B cell (primary cell): ENCODE measurements around the gene AMZ2. TPM values are rescaled to one million over a fixed set of nuclear protein-coding genes. Genes with fewer than 3 reads are reported as not detected.

Experiments
- ATAC-seq: fragments of 200-7000 bp; cut with Tn5 transposase; one replicate; pipeline ENCODE4 v1.10.0; 2021; ENCODE audit warnings: low read depth, mild to moderate bottlenecking, moderate number of reproducible peaks, moderate library complexity
- CTCF ChIA-PET: fragments of 350-600 bp; sonication (Branson Sonifier 250); formaldehyde crosslinking; loops from one replicate; lab custom pipeline; 2021; ENCODE audit warnings: antibody characterized with exemption, inconsistent platforms; lab: Charles Lee
- POLR2A ChIA-PET: fragments of 350-600 bp; sonication (Branson Sonifier 250); formaldehyde crosslinking; loops from one replicate; lab custom pipeline; 2021; ENCODE audit warnings: antibody characterized with exemption; lab: Charles Lee
- DNase-seq: peaks from one replicate; pipeline ENCODE4 v3.0.0; 2013
- H2AFZ ChIP-seq: 2 replicates; pipeline ENCODE4 v1.6.1; 2012; ENCODE audit warnings: mild to moderate bottlenecking, low read depth, low read length; ENCODE audit not compliant: insufficient read depth, poor library complexity, severe bottlenecking
- H3K27ac ChIP-seq, 2 donors: 1 replicate in 1 of 2; 2 replicates in 1 of 2; pipeline ENCODE4 v1.5.1; 2012 to 2013; ENCODE audit warnings: low read length in 2 of 2, mild to moderate bottlenecking in 2 of 2, moderate library complexity in 1 of 2
- H3K27me3 ChIP-seq, 4 experiments: fragments of 200-600 bp in 1 of 4; sonication (generic) in 1 of 4; replicated peaks in 1 of 4; 1 replicate in 2 of 4; 2 replicates in 2 of 4; pipeline versions ENCODE4 v1.6.1 to v1.7.0; 2013 to 2016; ENCODE audit warnings: low read length in 3 of 4, mild to moderate bottlenecking in 2 of 4, mixed read lengths in 1 of 4, moderate library complexity in 1 of 4; ENCODE audit not compliant: insufficient read depth in 4 of 4, control insufficient read depth in 3 of 4; ENCODE audit errors: control extremely low read depth in 1 of 4
- H3K36me3 ChIP-seq, 2 experiments: replicated peaks in 1 of 2; 1 replicate in 1 of 2; 2 replicates in 1 of 2; pipeline versions ENCODE4 v1.6.1 to v1.7.1; 2013; ENCODE audit warnings: low read length in 1 of 2; ENCODE audit not compliant: insufficient read depth in 2 of 2, control insufficient read depth in 1 of 2; ENCODE audit errors: control extremely low read depth in 1 of 2, extremely low read depth in 1 of 2
- H3K4me1 ChIP-seq, 2 donors: fragments of 200-600 bp in 1 of 2; sonication (generic) in 1 of 2; 1 replicate in 1 of 2; 2 replicates in 1 of 2; pipeline versions ENCODE4 v1.5.1 to v1.6.1; 2013 to 2017; ENCODE audit warnings: low read length in 2 of 2; ENCODE audit not compliant: control insufficient read depth in 2 of 2, insufficient read depth in 2 of 2
- H3K4me2 ChIP-seq: replicated peaks from 2 replicates; pipeline ENCODE3; 2012; ENCODE audit warnings: mild to moderate bottlenecking, low read depth, low read length; ENCODE audit not compliant: poor library complexity, severe bottlenecking
- H3K4me3 ChIP-seq, 5 experiments: fragments of 200-600 bp in 1 of 5; sonication (generic) in 1 of 5; 1 replicate in 3 of 5; 2 replicates in 2 of 5; pipeline versions ENCODE4 v1.5.1 to v1.7.0; 2011 to 2016; ENCODE audit warnings: low read length in 4 of 5, mild to moderate bottlenecking in 4 of 5, low read depth in 2 of 5, control low read depth in 1 of 5, moderate library complexity in 1 of 5; ENCODE audit not compliant: insufficient read depth in 1 of 5; ENCODE audit errors: control extremely low read depth in 1 of 5, extremely low read depth in 1 of 5
- H3K79me2 ChIP-seq: fragments of 200-600 bp; sonication (generic); one replicate; pipeline ENCODE4 v1.6.0; 2016; ENCODE audit warnings: low read length; ENCODE audit not compliant: control insufficient read depth, insufficient read depth
- H3K9ac ChIP-seq: fragments of 200-600 bp; sonication (generic); 2 replicates; pipeline ENCODE4 v1.6.1; 2017; ENCODE audit warnings: mild to moderate bottlenecking, low read length, moderate library complexity
- H3K9me3 ChIP-seq, 3 donors: one replicate each; pipeline versions ENCODE4 v1.6.1 to v1.7.1; 2013; ENCODE audit warnings: low read length in 2 of 3; ENCODE audit not compliant: control insufficient read depth in 2 of 3, insufficient read depth in 1 of 3; ENCODE audit errors: control extremely low read depth in 1 of 3
- H4K20me1 ChIP-seq: 2 replicates; pipeline ENCODE4 v1.6.0; 2012; ENCODE audit warnings: mild to moderate bottlenecking, low read length; ENCODE audit not compliant: insufficient read depth, control insufficient read depth, poor library complexity, severe bottlenecking
- H3K27ac Mint-ChIP-seq: one replicate; pipeline ENCODE4 v1.8.0; 2021; ENCODE audit warnings: mixed read lengths
- H3K27me3 Mint-ChIP-seq: one replicate; pipeline ENCODE4 v1.8.0; 2021; ENCODE audit warnings: mixed read lengths
- H3K4me1 Mint-ChIP-seq: one replicate; pipeline ENCODE4 v1.8.0; 2021; ENCODE audit warnings: mixed read lengths
- H3K4me3 Mint-ChIP-seq: one replicate; pipeline ENCODE4 v1.8.0; 2021; ENCODE audit warnings: mixed read lengths
- H3K9me3 Mint-ChIP-seq: one replicate; pipeline ENCODE4 v1.8.0; 2022; ENCODE audit warnings: mixed read lengths; ENCODE audit not compliant: insufficient read depth
- CTCF ChIP-seq: fragments of 200-600 bp; IDR thresholded peaks from one replicate; pipeline ENCODE4 v1.8.0; 2022; ENCODE audit warnings: antibody characterized with exemption, mild to moderate bottlenecking
- EZH2 ChIP-seq: IDR thresholded peaks from 2 replicates; pipeline ENCODE4 v1.6.1; 2012; ENCODE audit warnings: borderline replicate concordance, low read depth, mild to moderate bottlenecking, moderate library complexity, low read length; ENCODE audit not compliant: insufficient read depth, poor library complexity, severe bottlenecking
- WGBS: methylation state at CpG from one replicate; pipeline ENCODE4 v1.1.5; 2013; ENCODE audit warnings: missing lambda C conversion rate; ENCODE audit not compliant: insufficient coverage; 5-methylcytosine and 5-hydroxymethylcytosine counted together
- intact Hi-C: fragments of 100-400 bp; cut with micrococcal nuclease; formaldehyde crosslinking; loops from one replicate; pipeline ENCODE4 v1.10.0; 2022
- polyA plus RNA-seq: library from polyadenylated mRNA; depleted of rRNA; stranded (reverse); fragments of >200 nt; gene quantifications from 2 replicates; pipeline ENCODE4 v1.2.3, GENCODE V29; 2012
- total RNA-seq, 2 donors: library from RNA; stranded (reverse); fragments of 120-200 nt in 1 of 2; gene quantifications; 1 replicate in 1 of 2; 2 replicates in 1 of 2; pipeline versions ENCODE4 v1.2.3 to v1.2.4, GENCODE V29; 2013 to 2022

Gene AMZ2
- total and polyA plus RNA-seq, 2 donors (not counting 1 experiment from before 2014, with no cell fraction given): 64.1 to 70.7 TPM

GRCh38 chr17:68304706-68305105 is 56.9 kb downstream of the AMZ2 start:
- Histone ChIP-seq H3K79me2 (no peaks in the 10 kb centered on the region), H3K27me3 (no peaks in the 10 kb centered on the region), H3K4me3 (no peak overlapping the region), H3K4me2 (no peak overlapping the region), H3K36me3 (peaks cover 0 to 2% of the 10 kb centered on the region in 2 experiments), H4K20me1 (no peaks in the 10 kb centered on the region), H3K27ac (no peak overlapping the region), H3K9me3 (no peaks in the 10 kb centered on the region), H2AFZ (no peak overlapping the region), H3K9ac (no peak overlapping the region), H3K4me1 (no peaks in the 10 kb centered on the region)
- ChIA-PET POLR2A (no interaction called here), CTCF (interaction anchor here (1.3 kb wide), 1 partner anchor 95 kb away, joined by 4 read pairs; no protein-coding TSS in a partner anchor)
- TF ChIP-seq CTCF (no peak), EZH2 (no peak)
- Mint-ChIP-seq H3K27ac (no peak overlapping the region), H3K4me3 (no peak overlapping the region), H3K4me1 (no peaks in the 10 kb centered on the region), H3K27me3 (no peaks in the 10 kb centered on the region), H3K9me3 (no peaks in the 10 kb centered on the region)
- WGBS: 100% methylated on average over 3 of the region's 6 CpGs
- no peak for ATAC-seq
- DNase-seq: no peak
- intact Hi-C loops: no loop called here

GRCh38 chr17:68305142-68305541 is 57.3 kb downstream of the AMZ2 start:
- Mint-ChIP-seq H3K4me1 (no peaks in the 10 kb centered on the region), H3K9me3 (no peaks in the 10 kb centered on the region), H3K27ac (no peak overlapping the region), H3K4me3 (no peak overlapping the region), H3K27me3 (no peaks in the 10 kb centered on the region)
- ChIA-PET CTCF (interaction anchor here (1.3 kb wide), 1 partner anchor 94 kb away, joined by 4 read pairs; no protein-coding TSS in a partner anchor), POLR2A (no interaction called here)
- Histone ChIP-seq H3K4me3 (no peak overlapping the region), H3K9me3 (no peaks in the 10 kb centered on the region), H3K4me2 (no peak overlapping the region), H4K20me1 (no peaks in the 10 kb centered on the region), H3K36me3 (peaks cover 0 to 2% of the 10 kb centered on the region in 2 experiments), H3K4me1 (no peaks in the 10 kb centered on the region), H3K27ac (no peak overlapping the region), H3K9ac (no peak overlapping the region), H3K79me2 (no peaks in the 10 kb centered on the region), H2AFZ (no peak overlapping the region), H3K27me3 (no peaks in the 10 kb centered on the region)
- WGBS: 100% methylated on average over 1 of the region's 4 CpGs
- intact Hi-C loops: no loop called here
- TF ChIP-seq EZH2 (no peak), CTCF (no peak)
- DNase-seq (no peak), ATAC-seq (no peak)

Other genes with a start within 250 kb of the AMZ2 start
- 20.0 and 21.2 TPM in 2 replicates for gene KPNA2, start 212.3 kb upstream of the AMZ2 start, total RNA-seq
- gene KPNA2, start 212.3 kb upstream of the AMZ2 start, polyA plus RNA-seq: 25.2 and 30.3 TPM in 2 replicates
- 3.8 and 4.5 TPM in 2 replicates for gene SLC16A6, start 43.1 kb downstream of the AMZ2 start, total RNA-seq
- gene SLC16A6, start 43.1 kb downstream of the AMZ2 start, polyA plus RNA-seq: 1.1 and 1.3 TPM in 2 replicates
- gene ARSG, start 43.5 kb downstream of the AMZ2 start, total RNA-seq: 18.1 and 18.4 TPM in 2 replicates
- gene ARSG, start 43.5 kb downstream of the AMZ2 start, polyA plus RNA-seq: 3.7 and 5.5 TPM in 2 replicates
- 11.0 and 14.7 TPM in 2 replicates for gene WIPI1, start 209.5 kb downstream of the AMZ2 start, total RNA-seq
- gene WIPI1, start 209.5 kb downstream of the AMZ2 start, polyA plus RNA-seq: 6.0 and 7.7 TPM in 2 replicates